ENCODE results near the gene PMEPA1.

Gene PMEPA1

GRCh38 chr20:57605878-57606277 is 103.9 kb downstream of the PMEPA1 start:
- no peak for DNase-seq (ENCODE audit: low read depth)

- DNase-seq (ENCODE audit: low read depth) = no peak
Measured at GRCh38 chr20:57605045-57605444, 104.8 kb downstream of the PMEPA1 start.

GRCh38 chr20:57603120-57603519 is 106.7 kb downstream of the PMEPA1 start:
- DNase-seq (ENCODE audit: low read depth) = no peak

GRCh38 chr20:57601737-57602136 is 108.1 kb downstream of the PMEPA1 start:
- DNase-seq (ENCODE audit: low read depth) = no peak

GRCh38 chr20:57601211-57601570 is 108.6 kb downstream of the PMEPA1 start:
- DNase-seq (ENCODE audit: low read depth) = no peak

- no peak for DNase-seq (ENCODE audit: low read depth)
Measured at GRCh38 chr20:57600320-57601210, 109.2 kb downstream of the PMEPA1 start.

GRCh38 chr20:57598491-57598890 is 111.3 kb downstream of the PMEPA1 start:
- DNase-seq (ENCODE audit: low read depth) = no peak

Data from stimulated activated CD4-positive, alpha-beta T cell treated with anti-CD3 and anti-CD28 coated beads, Interleukin-2, amount 100 ng/mL, for 4 hours (primary cell).